Upper lobe of left lung (tissue), 6 donors: ENCODE measurements around the gene XYLT2. TPM values are rescaled to one million over a fixed set of nuclear protein-coding genes. Genes with fewer than 3 reads are reported as not detected.

Experiments used
- ATAC-seq, 2 donors: fragments of 200-7000 bp; cut with Tn5 transposase; one replicate each; pipeline ENCODE4 v1.9.1; 2022; ENCODE audit warnings: mild to moderate bottlenecking in 2 of 2, moderate library complexity in 2 of 2; ENCODE audit not compliant: low FRiP score in 2 of 2
- DNase-seq, 2 donors: peaks; one replicate each; pipeline ENCODE4 v3.0.0-alpha.2; 2019 to 2020
- H3K27ac ChIP-seq, 4 donors: fragments of 200-600 bp; sonication (generic); one replicate each; pipeline ENCODE4 v1.5.1; 2016 to 2019
- H3K27me3 ChIP-seq, 4 donors: fragments of 200-600 bp; sonication (generic); one replicate each; pipeline ENCODE4 v1.5.1; 2017 to 2019
- H3K36me3 ChIP-seq, 4 donors: fragments of 200-600 bp; sonication (generic); one replicate each; pipeline ENCODE4 v1.5.1; 2016 to 2019
- H3K4me1 ChIP-seq, 4 donors: fragments of 200-600 bp; sonication (generic); one replicate each; pipeline ENCODE4 v1.5.1; 2018 to 2019
- H3K4me3 ChIP-seq, 4 donors: fragments of 200-600 bp; sonication (generic); one replicate each; pipeline ENCODE4 v1.5.1; 2017 to 2019; ENCODE audit warnings: mild to moderate bottlenecking in 2 of 4, moderate library complexity in 1 of 4
- H3K9me3 ChIP-seq, 4 donors: fragments of 200-600 bp; sonication (generic); one replicate each; pipeline ENCODE4 v1.5.1; 2018 to 2019
- CTCF ChIP-seq, 6 experiments: fragments of 450-650 bp in 4 of 6; fragments of 200-600 bp in 2 of 6; sonication (generic) in 2 of 6; IDR thresholded peaks; one replicate each; pipeline ENCODE4 v1.5.1; 2016 to 2019; ENCODE audit warnings: antibody characterized with exemption in 6 of 6
- EP300 ChIP-seq, 4 donors: sonication (generic); formaldehyde crosslinking; IDR thresholded peaks; one replicate each; pipeline ENCODE4 v1.5.1; 2017; ENCODE audit warnings: antibody characterized with exemption in 4 of 4, control low read depth in 2 of 4
- POLR2A ChIP-seq, 4 donors: fragments of 450-650 bp; IDR thresholded peaks; one replicate each; pipeline ENCODE4 v1.5.1; 2016 to 2017; ENCODE audit warnings: antibody characterized with exemption in 4 of 4, mild to moderate bottlenecking in 2 of 4
- POLR2AphosphoS5 ChIP-seq, 2 donors: sonication (generic); formaldehyde crosslinking; IDR thresholded peaks; one replicate each; pipeline ENCODE4 v1.5.1; 2017; ENCODE audit warnings: antibody characterized with exemption in 2 of 2
- WGBS, 2 donors: methylation state at CpG; one replicate each; pipeline ENCODE4 v1.1.5; 2017 to 2018; 5-methylcytosine and 5-hydroxymethylcytosine counted together
- total RNA-seq, 6 donors: library from RNA; depleted of rRNA in 4 of 6; stranded (reverse); fragments of >200 nt in 4 of 6; gene quantifications; one replicate each; pipeline versions ENCODE4 v1.1.0 to v1.2.1, GENCODE V29; 2016 to 2021
- donor health status: DM: no; HTN: no; CAD: no; lungs with moderate emphysema.
- donor health status: DM: no; HTN: yes; CAD: no; lungs with severe emphysema.

XYLT2 gene
- total RNA-seq, 6 donors from 2014 or later = 16.4 to 33.5 (median 19.2) TPM

- Histone ChIP-seq H3K4me1 (peaks cover 6 to 15% (median 10%) of the 10 kb centered on the region in 4 donors), H3K4me3 (no peak overlapping the region), H3K36me3 (peaks cover 10 to 42% (median 37%) of the 10 kb centered on the region in 4 donors), H3K9me3 (no peaks in the 10 kb centered on the region), H3K27me3 (no peaks in the 10 kb centered on the region), H3K27ac (no peak overlapping the region)
- no peak for TF ChIP-seq EP300 (IDR thresholded peaks at IDR 0.05)
- TF ChIP-seq POLR2A (IDR thresholded peaks at IDR 0.05) = no peak
- no peak for TF ChIP-seq CTCF (IDR thresholded peaks at IDR 0.05)
- no peak for TF ChIP-seq POLR2AphosphoS5 (IDR thresholded peaks at IDR 0.05)
- WGBS, 2 donors = 80 to 95% methylated on average over 6 of the region's 6 CpGs
- DNase-seq (no peak), ATAC-seq (no peak)
These were observed 6.3 kb downstream of the XYLT2 start for GRCh38 chr17:50352072-50352692.

DNA sequence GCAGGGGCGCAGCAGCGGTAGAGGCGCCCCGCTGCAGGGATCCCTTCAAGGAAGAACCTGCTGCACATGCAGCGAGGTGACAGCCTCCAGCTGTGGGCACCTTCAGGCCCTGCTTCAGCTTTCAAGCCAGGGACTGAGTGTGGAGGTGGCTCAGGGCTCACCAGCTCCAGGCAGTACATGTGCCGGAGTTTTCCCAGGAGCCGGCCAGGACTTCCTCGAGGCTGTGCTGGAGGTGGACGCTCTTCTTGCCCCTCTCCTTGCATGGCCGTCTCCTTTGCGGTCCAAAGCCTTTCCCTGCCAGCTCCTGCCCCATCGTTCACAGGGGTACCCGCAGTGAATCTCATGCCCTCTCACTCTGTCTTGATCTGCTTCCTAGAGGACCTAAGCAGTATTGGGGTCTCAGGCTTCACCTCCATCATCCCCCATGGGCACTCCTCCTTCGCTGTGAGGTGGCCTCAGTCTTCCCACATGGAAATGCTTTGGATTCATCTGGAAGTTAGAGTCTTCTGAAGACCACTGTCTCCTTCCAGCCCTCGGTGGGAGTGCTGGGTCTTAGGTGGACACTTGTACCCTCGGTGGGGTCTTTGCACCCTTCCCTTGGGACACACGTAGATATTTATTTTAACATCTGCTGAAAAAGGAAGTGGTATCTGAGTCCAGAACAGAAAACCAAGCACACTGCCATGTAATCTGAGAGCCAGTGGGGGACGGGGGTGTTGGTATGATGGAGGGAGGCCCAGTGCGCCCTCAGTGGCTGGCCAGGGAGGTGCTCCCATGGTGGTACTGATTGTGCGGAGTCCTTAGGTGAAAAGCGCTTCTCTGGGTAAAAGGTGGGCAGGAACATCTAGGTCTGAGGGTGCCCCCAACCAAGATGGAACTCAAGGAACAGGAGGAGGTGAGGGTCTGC is 7.0 kb downstream of the XYLT2 start:
- TF ChIP-seq POLR2AphosphoS5 (IDR thresholded peaks at IDR 0.05) (no peak), EP300 (IDR thresholded peaks at IDR 0.05) (no peak), POLR2A (IDR thresholded peaks at IDR 0.05) (no peak), CTCF (IDR thresholded peaks at IDR 0.05) (no peak)
- Histone ChIP-seq H3K4me3 (no peak overlapping the region), H3K27me3 (no peaks in the 10 kb centered on the region), H3K9me3 (no peaks in the 10 kb centered on the region), H3K36me3 (peaks cover 10 to 50% (median 43%) of the 10 kb centered on the region in 4 donors), H3K27ac (no peak overlapping the region), H3K4me1 (peaks cover 0 to 7% (median 4%) of the 10 kb centered on the region in 4 donors)
- ATAC-seq (no peak), DNase-seq (no peak)
- WGBS, 2 donors = 90 to 93% methylated on average over 17 to 21 of the region's 21 CpGs

DNA sequence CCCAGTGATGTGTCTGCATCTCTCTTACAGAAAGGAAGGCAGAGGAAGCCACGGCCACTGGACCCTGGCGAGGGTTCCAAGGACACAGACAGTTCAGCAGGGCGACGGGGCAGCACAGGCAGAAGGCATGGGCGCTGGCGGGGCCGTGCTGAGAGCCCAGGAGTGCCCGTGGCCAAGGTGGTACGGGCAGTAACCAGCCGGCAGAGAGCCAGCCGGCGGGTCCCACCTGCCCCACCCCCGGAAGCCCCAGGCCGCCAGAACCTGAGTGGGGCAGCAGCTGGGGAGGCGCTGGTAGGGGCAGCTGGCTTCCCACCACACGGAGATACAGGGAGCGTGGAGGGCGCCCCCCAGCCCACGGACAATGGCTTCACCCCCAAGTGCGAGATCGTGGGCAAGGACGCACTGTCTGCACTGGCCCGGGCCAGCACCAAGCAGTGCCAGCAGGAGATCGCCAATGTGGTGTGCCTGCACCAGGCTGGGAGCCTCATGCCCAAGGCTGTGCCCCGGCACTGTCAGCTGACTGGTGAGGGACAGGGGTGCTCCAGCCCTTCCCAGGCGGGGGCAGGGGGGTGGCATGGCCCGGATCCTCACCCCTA is 7.8 kb downstream of the XYLT2 start:
- ATAC-seq = no peak
- TF ChIP-seq EP300 (IDR thresholded peaks at IDR 0.05) = no peak
- no peak overlapping the region for H3K27ac ChIP-seq
- peaks cover 0 to 3% (median under 1%) of the 10 kb centered on the region in 4 donors for H3K4me1 ChIP-seq
- H3K36me3 ChIP-seq = peaks cover 10 to 57% (median 49%) of the 10 kb centered on the region in 4 donors
- no peak overlapping the region for H3K4me3 ChIP-seq
- no peaks in the 10 kb centered on the region for H3K9me3 ChIP-seq
- 95 to 96% methylated on average over 15 to 27 of the region's 27 CpGs for WGBS, 2 donors
- H3K27me3 ChIP-seq = no peaks in the 10 kb centered on the region
- peak in 1 of 2 donors; percentile 71 for DNase-seq

DNA sequence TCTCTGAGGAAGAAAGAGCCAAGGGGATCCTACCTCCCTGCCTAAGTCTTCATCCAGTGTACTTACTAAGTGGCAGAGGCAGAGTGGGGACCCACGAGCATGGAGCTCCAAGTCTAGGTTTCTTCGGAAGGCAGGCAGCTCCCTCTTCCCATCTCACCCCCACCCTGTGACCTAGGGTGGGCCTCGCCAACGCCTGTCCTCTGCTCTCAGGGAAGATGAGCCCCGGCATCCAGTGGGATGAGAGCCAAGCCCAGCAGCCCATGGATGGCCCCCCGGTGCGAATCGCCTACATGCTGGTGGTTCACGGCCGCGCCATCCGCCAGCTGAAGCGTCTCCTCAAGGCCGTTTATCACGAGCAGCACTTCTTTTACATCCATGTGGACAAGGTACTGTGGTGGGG is 8.3 kb downstream of the XYLT2 start:
- no peak overlapping the region for H3K27ac ChIP-seq
- DNase-seq (peak in 1 of 2 donors; percentile 63), ATAC-seq (no peak)
- WGBS, 2 donors = 97 to 98% methylated on average over 5 to 15 of the region's 15 CpGs
- H3K4me1 ChIP-seq = no peaks in the 10 kb centered on the region
- no peaks in the 10 kb centered on the region for H3K27me3 ChIP-seq
- TF ChIP-seq POLR2AphosphoS5 (IDR thresholded peaks at IDR 0.05) (no peak), POLR2A (IDR thresholded peaks at IDR 0.05) (no peak), CTCF (IDR thresholded peaks at IDR 0.05) (no peak), EP300 (IDR thresholded peaks at IDR 0.05) (no peak)
- no peaks in the 10 kb centered on the region for H3K9me3 ChIP-seq
- H3K36me3 ChIP-seq = peaks cover 10 to 62% (median 53%) of the 10 kb centered on the region in 4 donors
- no peak overlapping the region for H3K4me3 ChIP-seq

DNA sequence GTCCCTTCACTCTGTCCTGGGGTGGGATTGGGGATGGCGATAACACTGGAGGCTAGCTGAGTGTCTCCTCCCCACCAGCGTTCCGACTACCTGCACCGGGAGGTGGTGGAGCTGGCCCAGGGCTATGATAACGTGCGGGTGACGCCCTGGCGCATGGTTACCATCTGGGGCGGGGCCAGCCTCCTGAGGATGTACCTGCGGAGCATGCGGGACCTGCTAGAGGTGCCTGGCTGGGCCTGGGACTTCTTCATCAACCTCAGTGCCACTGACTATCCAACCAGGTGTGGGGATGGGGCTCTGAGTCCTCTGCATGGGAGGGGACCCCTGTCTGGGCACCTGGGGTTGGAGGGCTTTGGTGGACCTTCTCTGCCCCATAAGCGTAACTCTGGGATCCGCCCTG is 8.8 kb downstream of the XYLT2 start:
- no peaks in the 10 kb centered on the region for H3K4me1 ChIP-seq
- no peak overlapping the region for H3K4me3 ChIP-seq
- no peaks in the 10 kb centered on the region for H3K27me3 ChIP-seq
- DNase-seq (peak in 1 of 2 donors; percentile 47), ATAC-seq (no peak)
- peaks cover 10 to 68% (median 59%) of the 10 kb centered on the region in 4 donors for H3K36me3 ChIP-seq
- no peaks in the 10 kb centered on the region for H3K9me3 ChIP-seq
- no peak overlapping the region for H3K27ac ChIP-seq
- TF ChIP-seq POLR2A (IDR thresholded peaks at IDR 0.05) (no peak), CTCF (IDR thresholded peaks at IDR 0.05) (no peak), EP300 (IDR thresholded peaks at IDR 0.05) (no peak), POLR2AphosphoS5 (IDR thresholded peaks at IDR 0.05) (no peak)
- WGBS, 2 donors = 97 to 100% methylated on average over 2 to 13 of the region's 13 CpGs
